A549 treated with Hydrocortisone at 1 μM for 4 hours (cell line): ENCODE measurements around the gene NBR1. TPM values are rescaled to one million over a fixed set of nuclear protein-coding genes. Genes with fewer than 3 reads are reported as not detected.

Experiments used
- total RNA-seq: library from RNA; stranded (reverse); fragments of 200-300 nt; extraction: Qiagen RNA extraction; gene quantifications from 5 replicates; pipeline ENCODE4 v1.2.3, GENCODE V29; 2022

The NBR1 gene, protein sequence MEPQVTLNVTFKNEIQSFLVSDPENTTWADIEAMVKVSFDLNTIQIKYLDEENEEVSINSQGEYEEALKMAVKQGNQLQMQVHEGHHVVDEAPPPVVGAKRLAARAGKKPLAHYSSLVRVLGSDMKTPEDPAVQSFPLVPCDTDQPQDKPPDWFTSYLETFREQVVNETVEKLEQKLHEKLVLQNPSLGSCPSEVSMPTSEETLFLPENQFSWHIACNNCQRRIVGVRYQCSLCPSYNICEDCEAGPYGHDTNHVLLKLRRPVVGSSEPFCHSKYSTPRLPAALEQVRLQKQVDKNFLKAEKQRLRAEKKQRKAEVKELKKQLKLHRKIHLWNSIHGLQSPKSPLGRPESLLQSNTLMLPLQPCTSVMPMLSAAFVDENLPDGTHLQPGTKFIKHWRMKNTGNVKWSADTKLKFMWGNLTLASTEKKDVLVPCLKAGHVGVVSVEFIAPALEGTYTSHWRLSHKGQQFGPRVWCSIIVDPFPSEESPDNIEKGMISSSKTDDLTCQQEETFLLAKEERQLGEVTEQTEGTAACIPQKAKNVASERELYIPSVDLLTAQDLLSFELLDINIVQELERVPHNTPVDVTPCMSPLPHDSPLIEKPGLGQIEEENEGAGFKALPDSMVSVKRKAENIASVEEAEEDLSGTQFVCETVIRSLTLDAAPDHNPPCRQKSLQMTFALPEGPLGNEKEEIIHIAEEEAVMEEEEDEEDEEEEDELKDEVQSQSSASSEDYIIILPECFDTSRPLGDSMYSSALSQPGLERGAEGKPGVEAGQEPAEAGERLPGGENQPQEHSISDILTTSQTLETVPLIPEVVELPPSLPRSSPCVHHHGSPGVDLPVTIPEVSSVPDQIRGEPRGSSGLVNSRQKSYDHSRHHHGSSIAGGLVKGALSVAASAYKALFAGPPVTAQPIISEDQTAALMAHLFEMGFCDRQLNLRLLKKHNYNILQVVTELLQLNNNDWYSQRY
- 30.9 to 51.4 TPM (median 39.8 TPM) in 5 replicates for total RNA-seq

GRCh38 chr17:43170766-43171585 lies at the start of gene NBR1:
NBR1 (plus strand) TSS chr17:43171214; CDS start chr17:43175800, 4,586 bp downstream.

GRCh38 chr17:43125133-43125966 lies 45.7 kb upstream of the NBR1 start, which contains the start of gene BRCA1:
BRCA1 (minus strand) TSS chr17:43125364; CDS start chr17:43124096, 1,268 bp downstream.

DNA sequence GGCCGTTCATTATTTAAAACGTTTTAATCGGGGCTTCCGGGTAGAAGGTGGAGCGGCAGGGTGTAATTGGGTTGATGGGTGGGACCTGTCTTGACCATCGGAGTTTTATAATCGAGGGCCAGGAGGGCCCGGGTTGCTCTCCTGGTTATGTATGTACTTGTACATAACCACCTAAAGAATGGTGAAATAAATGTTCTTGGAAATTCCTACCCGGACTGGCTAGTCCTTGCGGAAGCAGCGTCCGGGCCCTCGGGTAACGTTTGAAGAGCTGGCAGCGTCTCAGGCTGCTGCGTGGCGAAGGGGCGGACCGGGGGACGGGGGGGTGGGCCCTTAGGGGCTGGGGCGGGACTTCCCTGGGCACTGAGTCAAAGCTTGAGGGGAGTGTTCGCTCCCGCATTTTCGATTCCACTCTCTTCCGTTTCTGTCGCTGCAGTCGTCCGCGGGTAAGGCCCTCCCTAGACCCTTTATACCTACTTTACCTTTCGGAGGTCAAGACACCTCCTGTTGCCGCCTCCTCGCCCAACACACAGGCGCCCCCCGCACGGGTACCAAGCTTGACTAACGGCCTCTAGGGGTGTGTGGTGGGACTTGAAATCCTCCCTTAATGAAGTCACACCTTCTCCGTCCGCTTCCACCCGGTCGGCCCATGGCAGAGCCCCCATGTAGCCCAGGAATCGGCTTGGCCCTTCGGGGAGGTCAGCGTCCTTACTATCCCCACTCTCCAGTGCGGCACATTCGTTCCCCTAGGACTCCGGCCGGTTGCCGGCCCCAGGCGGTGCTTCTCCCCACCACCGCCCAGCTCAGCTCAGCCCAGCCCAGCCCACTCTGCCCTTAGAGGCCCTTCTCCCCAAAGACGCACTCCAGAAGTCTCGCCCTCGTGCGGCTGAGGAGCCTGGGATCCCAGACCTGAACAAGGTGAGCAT lies 40.7 kb downstream of the NBR1 start, which contains the start of gene TMEM106A:
TSS of gene TMEM106A (plus strand) at position 396 of the 923 bp plus-strand sequence. CDS start 1,167 bp downstream, outside the sequence.

DNA sequence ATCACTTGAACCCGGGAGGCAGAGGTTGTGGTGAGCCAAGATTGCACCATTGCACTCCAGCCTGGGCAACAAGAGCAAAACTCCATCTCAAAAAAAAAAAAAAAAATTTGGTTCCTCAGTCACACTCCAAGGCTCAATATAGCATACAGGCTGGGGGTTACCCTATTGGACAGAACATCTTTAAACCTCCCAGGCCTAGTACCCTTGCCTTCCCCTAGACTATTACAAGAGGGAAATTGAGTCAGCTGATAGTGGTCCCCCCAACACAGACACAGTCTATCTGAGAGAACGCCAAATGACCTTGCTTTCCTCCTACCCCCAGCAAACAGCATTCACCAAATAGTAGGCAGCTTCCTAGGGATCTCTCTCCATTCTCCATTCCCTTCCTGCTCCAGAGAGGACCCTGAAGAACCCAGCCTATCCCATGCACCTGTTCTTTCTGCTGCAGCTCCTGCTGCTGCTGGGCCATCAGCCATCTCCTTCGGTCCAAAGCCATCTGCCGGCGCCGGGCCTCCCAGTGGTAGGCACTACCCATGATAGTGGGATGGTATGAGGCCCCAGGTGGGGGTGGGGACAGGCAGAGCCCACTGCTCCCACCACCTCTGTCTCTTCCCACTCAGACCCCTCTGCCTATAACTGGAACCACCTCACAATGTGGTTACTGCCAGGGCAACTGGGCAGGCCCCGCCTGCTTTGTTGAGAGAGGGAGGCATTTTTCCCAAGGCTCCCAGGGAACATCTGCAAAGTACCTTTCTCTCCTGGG lies 57.2 kb downstream of the NBR1 start, which contains the start of gene CCDC200:
TSS of gene CCDC200 (minus strand) at position 604 of the 763 bp plus-strand sequence. CDS start at position 535, 69 bp downstream.

GRCh38 chr17:43233877-43234276 lies 62.9 kb downstream of the NBR1 start, which contains the start of gene RNU2-1:
RNU2-1 (minus strand) TSS chr17:43233977.

Other genes with a start within 250 kb of the NBR1 start
- 52.7 to 63.5 TPM (median 56.9 TPM) in 5 replicates for gene AARSD1, start 206.8 kb upstream of the NBR1 start, total RNA-seq
- gene PTGES3L, start 191.1 kb upstream of the NBR1 start, total RNA-seq: 0.95 to 1.4 TPM (median 1.1 TPM) in 5 replicates
- gene RUNDC1, start 190.6 kb upstream of the NBR1 start, total RNA-seq: 19.7 to 22.3 TPM (median 21.1 TPM) in 5 replicates
- 2,950 to 3,217 TPM (median 3,086 TPM) in 5 replicates for gene RPL27, start 172.8 kb upstream of the NBR1 start, total RNA-seq
- gene IFI35, start 164.4 kb upstream of the NBR1 start, total RNA-seq: 15.8 to 21.1 TPM (median 18.4 TPM) in 5 replicates
- gene VAT1, start 148.8 kb upstream of the NBR1 start, total RNA-seq: 230 to 245 TPM (median 244 TPM) in 5 replicates
- 0.07 to 0.22 TPM (median 0.15 TPM) in 5 replicates for gene RND2, start 146.0 kb upstream of the NBR1 start, total RNA-seq
- 22.1 to 36.5 TPM (median 24.7 TPM) in 5 replicates for gene BRCA1, start 45.9 kb upstream of the NBR1 start, total RNA-seq
- gene TMEM106A, start 40.7 kb downstream of the NBR1 start, total RNA-seq: 0.76 to 1.5 TPM (median 1.1 TPM) in 5 replicates
- gene CCDC200, start 57.4 kb downstream of the NBR1 start, total RNA-seq: 0.12 TPM in 1 of 5 replicates, not detected in the others
- not detected in 5 replicates for gene RNU2-1, start 62.8 kb downstream of the NBR1 start, total RNA-seq
- gene ARL4D, start 227.8 kb downstream of the NBR1 start, total RNA-seq: 17.8 to 28.1 TPM (median 25.4 TPM) in 5 replicates